ENCODE measurements around the gene GRK6.
A peak's percentile ranks its signal among the peaks of the same experiment; 100 is the strongest.

The GRK6 gene

DNA sequence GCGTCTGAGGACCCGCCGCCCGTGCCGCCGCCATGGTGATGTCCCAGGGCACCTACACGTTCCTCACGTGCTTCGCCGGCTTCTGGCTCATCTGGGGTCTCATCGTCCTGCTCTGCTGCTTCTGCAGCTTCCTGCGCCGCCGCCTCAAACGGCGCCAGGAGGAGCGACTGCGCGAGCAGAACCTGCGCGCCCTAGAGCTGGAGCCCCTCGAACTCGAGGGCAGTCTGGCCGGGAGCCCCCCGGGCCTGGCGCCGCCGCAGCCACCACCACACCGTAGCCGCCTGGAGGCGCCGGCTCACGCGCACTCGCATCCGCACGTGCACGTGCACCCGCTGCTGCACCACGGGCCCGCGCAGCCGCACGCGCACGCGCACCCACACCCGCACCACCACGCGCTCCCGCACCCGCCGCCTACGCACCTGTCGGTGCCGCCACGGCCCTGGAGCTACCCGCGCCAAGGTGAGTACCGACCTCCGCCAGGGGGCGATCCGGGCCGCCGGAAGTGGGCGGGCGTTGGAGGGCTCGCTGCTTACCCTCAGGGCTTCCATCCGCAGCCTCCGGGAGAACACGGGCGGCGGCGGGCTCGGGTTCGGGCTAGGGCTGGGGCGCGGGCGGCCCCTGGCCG is 28.7 kb downstream of the GRK6 start:
- peak; percentile 94 for DNase-seq

DNA sequence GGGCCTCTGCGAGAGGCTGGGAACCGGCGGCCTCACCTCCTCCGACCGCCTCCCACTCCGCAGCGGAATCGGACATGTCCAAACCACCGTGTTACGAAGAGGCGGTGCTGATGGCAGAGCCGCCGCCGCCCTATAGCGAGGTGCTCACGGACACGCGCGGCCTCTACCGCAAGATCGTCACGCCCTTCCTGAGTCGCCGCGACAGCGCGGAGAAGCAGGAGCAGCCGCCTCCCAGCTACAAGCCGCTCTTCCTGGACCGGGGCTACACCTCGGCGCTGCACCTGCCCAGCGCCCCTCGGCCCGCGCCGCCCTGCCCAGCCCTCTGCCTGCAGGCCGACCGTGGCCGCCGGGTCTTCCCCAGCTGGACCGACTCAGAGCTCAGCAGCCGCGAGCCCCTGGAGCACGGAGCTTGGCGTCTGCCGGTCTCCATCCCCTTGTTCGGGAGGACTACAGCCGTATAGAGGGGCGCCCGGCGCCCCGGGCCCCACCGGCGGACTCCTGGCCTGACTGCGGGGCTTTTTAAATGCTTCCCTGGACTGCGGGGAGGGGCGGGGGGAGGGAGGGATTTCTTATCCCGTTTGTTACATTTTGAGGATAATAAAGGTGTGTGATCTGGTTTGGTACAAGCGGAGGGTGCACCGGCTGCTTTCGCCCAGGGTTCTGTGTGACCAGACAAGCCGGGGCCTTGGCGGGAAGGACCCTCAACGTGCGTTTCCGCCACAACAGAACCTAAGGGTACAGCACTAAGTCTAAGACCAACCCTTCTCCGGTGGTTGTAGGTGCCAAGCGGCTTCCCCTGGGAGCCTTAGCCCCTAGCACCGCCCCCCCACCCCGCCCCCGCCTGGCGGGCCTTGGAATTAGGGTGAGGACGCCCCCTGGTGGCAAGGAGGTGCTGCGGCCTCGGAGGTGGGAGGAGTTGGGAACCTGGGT is 29.4 kb downstream of the GRK6 start:
- DNase-seq = peak; percentile 99

DNA sequence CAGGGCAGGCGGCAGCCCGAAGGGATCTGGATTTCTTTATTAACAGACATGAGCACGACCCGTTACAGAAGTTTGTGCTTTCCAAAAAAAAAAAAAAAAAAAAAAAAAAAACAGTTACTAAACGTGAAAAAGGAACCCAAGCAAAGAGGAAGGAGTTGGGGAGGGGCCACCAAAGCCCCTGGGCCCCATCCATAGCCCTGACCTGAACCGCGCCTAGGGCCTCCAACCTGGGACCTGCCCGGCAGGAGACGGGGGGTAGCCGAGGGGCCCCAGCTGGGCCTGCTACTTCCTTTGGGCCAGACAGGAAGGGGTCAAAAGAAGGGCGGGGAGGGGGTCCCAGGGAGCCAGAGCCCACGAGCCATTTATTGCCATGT is 30.1 kb downstream of the GRK6 start:
- no peak for DNase-seq

- peak; percentile 35 for DNase-seq
Observed at GRCh38 chr5:177456976-177457851, 30.7 kb downstream of the GRK6 start.

DNA sequence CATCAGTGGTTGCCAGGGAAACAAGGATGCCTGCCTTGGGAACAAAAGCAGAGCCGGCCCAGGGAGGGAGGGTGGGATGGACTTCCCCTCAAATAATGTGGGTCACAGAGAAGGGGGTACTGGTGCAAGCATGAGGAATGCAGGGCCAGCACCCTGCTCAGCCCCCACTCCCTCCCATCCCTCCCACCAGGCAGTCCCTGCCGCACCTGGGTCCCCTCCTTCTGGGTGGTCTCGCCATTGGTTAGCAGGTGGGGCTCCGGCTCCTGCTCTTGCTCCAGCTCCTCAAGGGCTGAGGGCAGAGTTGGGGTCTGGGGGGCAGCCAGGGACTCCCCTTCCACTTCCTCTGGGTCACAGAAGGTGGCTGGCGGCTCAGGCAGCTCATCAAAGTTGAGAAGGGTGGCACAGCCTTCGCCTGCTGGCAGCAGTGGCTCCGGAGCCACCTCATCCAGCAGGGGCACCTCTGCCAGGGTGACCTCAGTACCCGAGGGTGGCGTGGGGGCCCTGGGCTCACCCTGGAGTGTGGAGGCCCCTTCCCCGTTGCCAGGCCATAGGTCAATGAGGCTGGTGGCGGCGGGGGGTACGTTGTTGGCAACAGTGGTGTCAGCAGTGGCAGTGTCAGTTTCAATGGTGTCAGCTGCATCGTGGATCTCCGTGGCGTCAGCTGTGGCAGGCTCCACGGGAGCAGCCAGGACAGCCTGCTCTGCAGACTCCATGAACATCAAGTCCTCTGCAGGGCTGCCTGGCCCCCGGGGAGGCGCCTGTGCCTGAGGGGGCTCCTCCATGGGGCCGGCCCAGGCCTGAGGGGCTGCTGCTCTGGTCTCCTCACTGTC is 31.6 kb downstream of the GRK6 start:
- DNase-seq = no peak

DNA sequence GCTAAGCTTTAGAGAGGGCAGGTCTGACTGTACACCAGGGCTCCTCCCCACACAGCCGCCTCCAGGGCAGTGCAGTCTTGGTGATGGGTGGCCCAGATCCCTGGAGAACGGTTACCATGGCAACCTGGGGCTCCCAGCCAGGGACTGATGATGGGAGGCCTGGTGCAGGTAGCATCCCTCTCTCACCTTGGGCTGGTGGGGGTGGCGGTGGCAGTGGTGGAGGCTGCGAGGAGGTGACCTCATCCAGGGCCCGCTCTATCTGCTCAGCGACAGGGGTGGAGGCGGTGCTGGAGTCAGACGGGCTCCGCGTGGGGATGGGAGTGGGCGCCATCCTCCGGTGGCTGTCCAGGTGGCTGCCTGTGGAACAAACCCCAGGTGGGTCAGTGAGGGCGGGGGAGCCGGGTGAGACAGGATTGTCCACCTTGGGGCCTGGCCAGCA is 32.5 kb downstream of the GRK6 start:
- no peak for DNase-seq

DNA sequence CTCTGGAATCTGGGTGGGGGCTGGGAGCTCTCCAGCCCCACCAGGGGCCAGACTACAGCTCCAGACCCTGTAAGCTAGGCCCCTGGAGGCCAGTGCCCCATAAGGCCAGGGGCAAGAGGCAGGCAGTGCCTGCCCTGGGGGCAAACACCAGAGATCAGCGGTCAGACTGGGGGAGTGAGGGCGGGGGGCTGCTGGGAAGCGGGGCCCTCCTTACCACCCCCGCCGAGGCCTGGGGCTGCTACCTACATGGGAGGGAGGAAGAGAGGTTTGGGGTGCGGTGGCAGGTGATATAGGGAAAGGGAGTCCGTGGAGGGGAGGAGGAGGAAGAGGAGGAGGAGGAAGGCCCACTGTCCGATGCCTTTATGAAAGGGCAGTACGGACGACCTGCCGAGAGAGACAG is 32.9 kb downstream of the GRK6 start:
- DNase-seq = no peak

GRCh38 chr5:177459819-177460628 is 33.5 kb downstream of the GRK6 start:
- no peak for DNase-seq

- no peak for DNase-seq
Observed at GRCh38 chr5:177462021-177462670, 35.7 kb downstream of the GRK6 start.

- no peak for DNase-seq
Observed at GRCh38 chr5:177465044-177465443, 38.6 kb downstream of the GRK6 start.

GRCh38 chr5:177466861-177467260 is 40.4 kb downstream of the GRK6 start:
- no peak for DNase-seq

GRCh38 chr5:177467436-177467835 is 41.0 kb downstream of the GRK6 start:
- DNase-seq = no peak

- no peak for DNase-seq
Observed at GRCh38 chr5:177468329-177468684, 41.8 kb downstream of the GRK6 start.

- DNase-seq = no peak
Observed at GRCh38 chr5:177468685-177469628, 42.5 kb downstream of the GRK6 start.

DNA sequence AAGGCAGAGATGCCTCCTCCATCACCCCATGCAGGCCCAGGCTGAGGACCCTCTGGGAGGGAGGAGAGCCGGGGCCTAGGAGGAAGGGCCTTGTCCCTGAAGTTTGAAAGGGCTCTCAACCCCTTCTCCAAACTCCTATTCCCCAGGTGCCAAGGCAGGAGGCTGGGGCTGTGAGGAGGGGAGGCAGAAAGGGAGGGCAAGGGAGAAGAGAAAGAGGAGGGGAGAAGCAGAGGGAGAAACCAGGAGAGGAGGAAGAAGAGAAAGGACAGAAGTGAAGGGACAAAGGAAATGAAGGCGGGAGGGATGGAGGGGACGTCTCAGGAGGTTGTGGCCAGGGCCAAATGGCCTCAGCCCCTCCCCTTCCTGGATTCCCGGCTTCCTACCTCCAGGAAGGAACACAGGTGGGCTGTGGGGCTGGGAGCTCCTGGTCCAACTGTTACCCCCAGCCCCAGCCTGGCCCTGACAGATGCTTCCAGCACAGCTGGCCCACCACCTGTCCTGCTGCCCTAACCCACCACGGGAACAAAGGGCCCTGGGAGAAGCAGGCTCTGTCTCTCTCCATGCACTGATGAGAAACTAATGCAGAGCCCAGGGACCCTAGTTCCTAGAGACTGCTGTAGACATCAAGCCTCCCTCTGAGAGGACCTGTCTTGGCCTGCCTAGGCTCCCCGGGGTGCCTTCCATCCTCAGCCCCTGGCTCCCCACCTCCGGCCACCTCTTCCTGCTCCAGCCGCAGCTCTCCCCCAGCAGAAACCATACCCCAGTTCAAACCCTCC is 43.5 kb downstream of the GRK6 start:
- no peak for DNase-seq

- no peak for DNase-seq
Observed at GRCh38 chr5:177470759-177471536, 44.5 kb downstream of the GRK6 start.

GRCh38 chr5:177471610-177472356 is 45.3 kb downstream of the GRK6 start:
- DNase-seq = no peak

All from CD4-positive, alpha-beta T cell treated with Interleukin-17A for 4 hours (primary cell).